ENCODE results near the gene NRDC. TPM values are rescaled to one million over a fixed set of nuclear protein-coding genes. Genes with fewer than 3 reads are reported as not detected.
A peak's percentile ranks its signal among the peaks of the same experiment; 100 is the strongest.
"Not testable (repeated sequence)": the region's sequence is repeated elsewhere in the genome, so short reads cannot be mapped to it uniquely, and the experiment has no call there.

Gene NRDC
- total RNA-seq, 1 donor from 2014 or later, result 114 TPM

- DNase-seq, result no peak
Measured at GRCh38 chr1:51897699-51898031, 19.1 kb upstream of the NRDC start.

- not testable (repeated sequence) for DNase-seq
Measured at GRCh38 chr1:51894748-51895147, 16.2 kb upstream of the NRDC start.

GRCh38 chr1:51878308-51878615 is 265 bp downstream of the NRDC start:
- DNase-seq, result no peak

DNA sequence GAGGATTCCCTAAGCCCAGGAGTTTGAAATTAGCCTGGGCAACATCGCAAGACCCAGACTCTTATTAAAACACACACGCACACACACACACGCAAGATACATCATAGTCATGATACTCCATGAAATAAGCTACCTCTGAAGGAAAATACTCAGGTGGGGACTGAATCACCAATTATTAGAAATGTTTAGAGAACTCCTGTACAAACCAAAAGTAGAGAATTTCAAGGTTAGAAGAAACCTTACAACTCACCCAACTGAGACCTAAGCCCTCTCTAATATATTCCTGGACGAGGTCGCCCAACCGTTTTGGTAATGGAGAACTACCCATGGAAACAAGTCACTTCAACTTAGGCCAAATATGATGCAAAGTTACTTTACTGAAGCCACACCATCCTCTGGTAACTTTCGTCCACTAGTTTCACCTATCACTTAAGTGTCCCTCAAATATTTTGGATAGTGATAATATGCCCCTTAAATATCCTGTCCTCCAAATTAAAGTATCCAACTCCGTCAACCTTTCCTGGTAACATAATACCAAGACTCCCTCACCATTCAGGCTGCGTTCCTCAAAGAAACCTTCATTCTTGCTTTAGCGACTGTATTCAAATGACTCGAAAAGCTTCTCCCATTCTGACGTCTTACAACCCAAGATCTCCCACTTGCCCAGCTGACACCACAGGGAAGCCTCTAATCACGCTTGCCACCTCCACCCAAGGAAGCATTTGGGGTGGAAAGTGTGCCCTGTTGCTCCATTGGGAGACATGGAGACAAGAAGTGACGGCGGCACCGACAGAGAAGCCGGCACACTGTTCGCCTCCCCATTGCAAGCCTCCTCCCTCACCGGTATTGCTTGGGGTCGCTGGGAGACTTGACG is 856 bp downstream of the NRDC start:
- DNase-seq, result no peak

GRCh38 chr1:51875836-51876235 is 2.7 kb downstream of the NRDC start:
- DNase-seq, result no peak

- DNase-seq, result no peak
Measured at GRCh38 chr1:51875291-51875772, 3.2 kb downstream of the NRDC start.

DNA sequence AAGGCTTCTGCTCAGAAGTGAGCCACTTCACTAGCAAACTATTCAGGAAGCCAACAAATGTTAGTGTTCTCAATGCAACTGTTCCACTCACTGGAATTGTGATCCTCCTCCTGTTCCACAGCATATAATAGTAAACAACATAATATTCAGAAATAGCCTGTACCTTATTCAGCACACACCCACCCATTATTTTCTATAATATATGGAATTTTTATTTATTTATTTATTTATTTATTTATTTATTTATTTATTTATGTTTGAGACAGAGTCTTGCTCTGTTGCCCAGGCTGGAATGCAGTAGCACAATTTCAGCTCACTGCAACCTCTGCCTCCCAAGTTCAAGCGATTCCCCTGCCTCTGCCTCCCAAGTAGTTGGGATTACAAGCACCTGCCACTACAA is 5.3 kb downstream of the NRDC start:
- DNase-seq, result not testable (repeated sequence)

DNA sequence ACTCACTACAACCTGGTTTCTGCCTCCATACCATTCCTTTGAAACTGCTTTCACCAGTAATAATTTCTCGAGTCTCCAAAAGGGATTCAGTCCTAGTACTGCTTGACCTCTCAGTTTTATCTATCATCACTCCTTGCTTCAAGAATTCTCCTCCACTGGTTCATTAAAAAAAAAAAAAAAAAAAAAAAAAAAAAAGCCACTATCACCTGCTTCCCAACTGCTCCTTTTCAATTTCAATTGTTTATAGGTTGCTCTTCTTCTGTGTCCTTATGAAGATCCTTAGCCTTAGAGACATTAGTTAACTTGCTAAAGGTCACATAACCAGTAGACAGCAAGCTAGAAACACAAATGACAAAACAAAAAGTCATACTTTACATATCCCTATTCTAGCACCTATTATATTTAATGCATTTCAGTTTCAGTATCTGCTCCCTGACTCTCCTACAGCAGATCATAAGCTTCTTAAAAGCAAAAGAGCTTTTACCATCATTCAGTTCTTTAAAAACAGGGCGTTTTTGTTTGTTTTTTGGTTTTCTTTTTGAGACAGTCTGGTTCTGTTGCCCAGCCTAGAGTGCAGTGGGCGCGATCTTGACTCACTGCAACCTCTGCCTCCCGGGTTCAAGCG is 7.1 kb downstream of the NRDC start:
- no peak for DNase-seq

DNA sequence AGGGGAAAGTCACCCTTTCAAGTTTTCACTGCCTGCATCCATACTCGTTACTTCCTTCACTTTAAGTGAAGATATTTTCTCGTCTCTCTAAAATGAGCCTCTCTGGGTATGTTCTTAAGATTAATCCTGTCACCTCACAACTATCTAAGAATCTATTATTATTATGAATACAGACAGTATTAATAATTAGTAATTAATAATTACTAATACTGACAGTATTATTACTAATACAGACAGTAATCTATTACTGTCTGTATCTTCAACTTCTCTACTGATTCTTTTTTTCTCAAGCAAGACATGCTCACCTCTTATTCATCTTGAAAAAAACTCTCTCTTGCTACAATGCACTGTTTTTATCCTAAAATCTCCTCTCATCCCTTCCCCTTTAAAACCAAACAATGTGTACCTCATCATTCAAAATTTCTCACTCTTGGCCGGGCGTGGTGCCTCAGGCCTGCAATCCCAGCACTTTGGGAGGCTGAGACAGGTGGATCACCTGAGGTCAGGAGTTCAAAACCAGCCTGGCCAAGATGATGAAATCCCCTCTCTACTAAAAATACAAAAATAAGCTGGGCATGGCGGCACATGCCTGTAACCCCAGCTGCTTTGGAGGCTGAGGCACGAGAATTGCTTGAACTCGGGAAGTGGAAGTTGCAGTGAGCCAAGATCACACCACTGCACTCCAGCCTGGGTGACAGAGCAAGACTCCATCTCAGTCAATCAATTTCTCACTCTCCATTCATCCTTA is 7.8 kb downstream of the NRDC start:
- no peak for DNase-seq

GRCh38 chr1:51867479-51868232 is 10.9 kb downstream of the NRDC start:
- no peak for DNase-seq

GRCh38 chr1:51863384-51863783 is 15.1 kb downstream of the NRDC start:
- DNase-seq, result no peak

DNA sequence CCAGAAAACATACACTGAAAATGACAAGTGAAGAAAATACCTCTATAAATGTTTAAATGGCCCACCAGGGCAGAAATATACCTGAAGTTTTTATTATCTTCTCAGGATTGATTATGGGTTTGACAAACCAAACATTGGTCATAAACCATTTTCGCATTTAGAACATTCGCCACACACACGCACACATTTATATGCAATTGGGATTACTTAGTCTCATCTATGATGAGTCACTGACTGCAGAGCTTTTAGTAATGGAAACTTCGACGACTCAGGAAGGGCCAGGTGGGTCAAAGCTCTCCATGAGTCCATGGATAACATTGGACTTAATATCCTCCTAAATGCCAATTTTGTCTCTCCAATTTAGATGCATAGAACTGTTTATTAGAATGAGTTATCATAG is 16.9 kb downstream of the NRDC start:
- DNase-seq, result no peak

DNA sequence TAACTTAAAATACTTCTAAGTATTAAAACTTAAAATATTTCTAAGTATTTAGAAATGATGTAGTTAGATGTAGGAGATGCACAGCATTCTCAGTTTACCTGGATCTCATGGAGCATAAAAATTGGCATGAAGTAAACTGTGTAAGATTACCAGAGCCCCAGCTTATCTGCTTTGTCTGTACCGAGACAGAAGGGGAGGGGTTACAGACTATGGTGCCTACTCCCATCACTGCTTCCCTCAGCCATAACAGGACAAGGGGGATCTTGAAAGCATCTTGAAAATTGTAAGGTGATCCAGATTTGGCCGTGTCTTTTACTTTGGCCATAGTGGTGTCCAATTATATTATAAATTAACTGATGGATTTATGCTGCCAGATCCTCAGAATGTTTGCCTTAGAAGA is 18.8 kb downstream of the NRDC start:
- DNase-seq, result no peak

- peak; percentile 18 for DNase-seq
Measured at GRCh38 chr1:51859333-51859732, 19.2 kb downstream of the NRDC start.

GRCh38 chr1:51858892-51859291 is 19.6 kb downstream of the NRDC start:
- DNase-seq, result no peak

GRCh38 chr1:51856745-51857144 is 21.8 kb downstream of the NRDC start:
- DNase-seq, result no peak

DNA sequence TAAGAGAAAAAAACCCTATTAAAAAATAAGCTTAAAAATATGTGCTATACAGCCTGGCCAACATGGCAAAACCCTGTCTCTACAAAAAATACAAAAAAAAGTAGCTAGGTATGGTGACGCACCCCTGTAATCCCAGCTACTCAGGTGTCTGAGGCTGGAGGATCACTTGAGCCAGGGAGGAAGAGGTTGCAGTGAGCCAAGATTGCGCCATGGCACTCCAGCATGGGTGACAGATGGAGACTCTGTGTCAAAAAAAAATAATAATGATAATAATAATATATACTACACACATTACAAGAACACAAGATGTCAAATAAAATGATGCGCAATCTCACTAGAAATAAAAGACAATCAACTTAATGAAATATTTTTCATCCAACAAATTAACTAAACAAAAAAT is 22.9 kb downstream of the NRDC start:
- no peak for DNase-seq

GRCh38 chr1:51853360-51853759 is 25.2 kb downstream of the NRDC start:
- DNase-seq, result no peak

DNA sequence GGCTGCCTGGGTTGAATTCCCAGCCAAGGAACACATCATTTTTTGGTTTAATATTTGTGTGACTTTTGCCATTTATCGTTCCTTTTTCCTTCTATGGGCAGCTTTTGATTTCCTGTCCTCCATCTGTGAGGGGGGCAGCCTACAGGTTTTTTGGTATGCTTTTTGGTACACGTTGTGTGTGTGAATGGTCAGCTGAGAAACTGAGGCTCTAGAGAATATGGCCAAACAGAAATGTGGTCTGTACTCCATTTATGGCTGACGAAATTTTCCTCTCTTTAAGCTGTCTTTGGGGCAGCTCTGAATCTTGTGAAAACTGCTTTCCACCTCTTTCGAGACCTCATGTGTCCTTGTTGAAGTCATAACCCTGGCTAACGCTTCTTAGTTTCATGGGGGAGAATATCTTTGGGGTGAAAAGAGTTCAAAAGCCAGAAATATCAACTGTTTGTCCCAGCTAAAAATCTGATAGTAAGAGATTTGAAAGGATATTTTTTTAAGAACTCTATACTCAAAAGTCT is 26.6 kb downstream of the NRDC start:
- DNase-seq, result no peak

DNA sequence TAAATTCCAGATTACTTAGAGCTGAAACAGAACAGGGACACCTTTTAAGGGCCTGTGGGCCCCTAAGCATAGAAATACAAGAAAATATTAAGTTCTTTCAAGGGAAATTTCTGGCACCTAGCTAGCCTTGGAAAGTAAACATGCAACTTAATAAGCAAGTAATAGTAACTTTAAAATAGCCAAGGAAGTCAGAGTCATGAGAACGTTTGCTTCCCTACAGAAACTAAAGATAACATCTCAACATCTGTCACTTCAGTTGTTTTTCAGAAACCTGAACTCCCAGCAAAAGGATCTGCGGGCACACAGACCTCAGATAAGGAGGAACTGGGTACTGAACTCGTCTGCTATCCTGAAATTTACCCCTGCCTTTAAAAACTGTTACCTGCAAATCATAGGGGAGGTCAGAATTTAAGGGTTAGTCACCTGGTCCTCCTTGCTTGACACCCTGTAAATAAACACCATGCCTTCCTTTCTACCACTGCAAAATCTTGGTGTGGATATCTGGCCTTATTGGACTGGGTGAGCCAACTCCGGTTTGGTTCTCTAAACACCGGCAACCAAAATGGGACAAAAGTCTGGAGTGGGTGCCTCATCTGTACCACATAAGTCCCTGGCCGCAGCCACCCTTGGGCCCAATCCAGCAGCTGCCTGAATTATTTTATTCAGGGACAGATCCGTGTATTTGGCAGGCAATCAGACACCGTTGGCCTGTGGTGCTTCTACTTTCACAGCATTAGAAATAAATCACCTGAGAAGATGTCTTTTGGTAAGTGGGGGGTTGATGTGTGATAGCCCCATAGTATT is 27.9 kb downstream of the NRDC start:
- DNase-seq, result no peak

- DNase-seq, result no peak
Measured at GRCh38 chr1:51847294-51847920, 31.1 kb downstream of the NRDC start.
